ENCODE measurements around the gene SLC13A3.

Gene SLC13A3

GRCh38 chr20:46563170-46563859 lies 87.9 kb downstream of the SLC13A3 start:
- H3K27me3 ChIP-seq (replicated peaks): no peaks in the 10 kb centered on the region
- TF ChIP-seq CTCF (IDR thresholded peaks at IDR 0.05; ENCODE audit: low read depth, low read length, missing control alignments): peak; percentile 15
- no peak for DNase-seq
- peak overlapping the region; percentile 43 for H3K4me3 ChIP-seq (ENCODE audit: low read depth, low read length)
- H3K36me3 ChIP-seq (replicated peaks): no peaks in the 10 kb centered on the region
- in situ Hi-C loops (cut with HindIII; ENCODE audit: low pct_ligation_motif_present, low sequenced_read_pairs): no loop called here
- H3K27ac ChIP-seq: no peak overlapping the region

GRCh38 chr20:46562373-46563169 lies 88.7 kb downstream of the SLC13A3 start:
- Histone ChIP-seq H3K36me3 (replicated peaks) (no peaks in the 10 kb centered on the region), H3K27ac (no peak overlapping the region), H3K4me3 (ENCODE audit: low read depth, low read length) (peak overlapping the region; percentile 43), H3K27me3 (replicated peaks) (no peaks in the 10 kb centered on the region)
- DNase-seq: peak; percentile 62
- in situ Hi-C loops (cut with HindIII; ENCODE audit: low pct_ligation_motif_present, low sequenced_read_pairs): no loop called here
- peak; percentile 89 for TF ChIP-seq CTCF (IDR thresholded peaks at IDR 0.05; ENCODE audit: low read depth, low read length, missing control alignments)

GRCh38 chr20:46562009-46562372 lies 89.3 kb downstream of the SLC13A3 start:
- in situ Hi-C loops (cut with HindIII; ENCODE audit: low pct_ligation_motif_present, low sequenced_read_pairs): no loop called here
- Histone ChIP-seq H3K36me3 (replicated peaks) (no peaks in the 10 kb centered on the region), H3K27me3 (replicated peaks) (no peaks in the 10 kb centered on the region), H3K4me3 (ENCODE audit: low read depth, low read length) (no peak overlapping the region), H3K27ac (no peak overlapping the region)
- no peak for TF ChIP-seq CTCF (IDR thresholded peaks at IDR 0.05; ENCODE audit: low read depth, low read length, missing control alignments)
- DNase-seq: no peak

GRCh38 chr20:46559685-46560440 lies 91.4 kb downstream of the SLC13A3 start:
- in situ Hi-C loops (cut with HindIII; ENCODE audit: low pct_ligation_motif_present, low sequenced_read_pairs): no loop called here
- H3K27me3 ChIP-seq (replicated peaks): no peaks in the 10 kb centered on the region

GRCh38 chr20:46559001-46559400 lies 92.3 kb downstream of the SLC13A3 start:
- Histone ChIP-seq H3K27ac (no peak overlapping the region), H3K27me3 (replicated peaks) (no peaks in the 10 kb centered on the region), H3K4me3 (ENCODE audit: low read depth, low read length) (no peak overlapping the region), H3K36me3 (replicated peaks) (no peaks in the 10 kb centered on the region)
- DNase-seq: no peak
- in situ Hi-C loops (cut with HindIII; ENCODE audit: low pct_ligation_motif_present, low sequenced_read_pairs): no loop called here
- no peak for TF ChIP-seq CTCF (IDR thresholded peaks at IDR 0.05; ENCODE audit: low read depth, low read length, missing control alignments)

More at GRCh38 chr20:46559685-46560440, 91.4 kb downstream of the SLC13A3 start:
- H3K36me3 ChIP-seq (replicated peaks): no peaks in the 10 kb centered on the region
- TF ChIP-seq CTCF (IDR thresholded peaks at IDR 0.05; ENCODE audit: low read depth, low read length, missing control alignments): no peak
- no peak overlapping the region for H3K27ac ChIP-seq
- H3K4me3 ChIP-seq (ENCODE audit: low read depth, low read length): no peak overlapping the region
- no peak for DNase-seq
